Mesenchymal stem cell (in vitro differentiated cells and primary cell): ENCODE data around the gene ADAMTS10.

Experiments used
- DNase-seq: peaks from one replicate; pipeline ENCODE4 v3.0.0-alpha.2; 2013
- H2AFZ ChIP-seq: one replicate; pipeline ENCODE4 v1.6.1; 2013; ENCODE audit warnings: low read depth, mild to moderate bottlenecking, control low read depth, inconsistent platforms, low read length, moderate library complexity
- H2AK5ac ChIP-seq: 2 replicates; pipeline ENCODE4 v1.6.1; 2013; ENCODE audit warnings: low read length, moderate library complexity, mild to moderate bottlenecking, inconsistent platforms; ENCODE audit not compliant: severe bottlenecking
- H2BK120ac ChIP-seq: one replicate; pipeline ENCODE4 v1.6.1; 2013; ENCODE audit warnings: low read depth, mild to moderate bottlenecking, inconsistent platforms, low read length, moderate library complexity
- H2BK12ac ChIP-seq, 2 experiments: one replicate each; pipeline ENCODE4 v1.6.1; 2013; ENCODE audit warnings: inconsistent platforms in 2 of 2, low read length in 2 of 2, mild to moderate bottlenecking in 2 of 2, moderate library complexity in 2 of 2, control low read depth in 1 of 2
- H2BK15ac ChIP-seq: one replicate; pipeline ENCODE4 v1.6.1; 2013; ENCODE audit warnings: mild to moderate bottlenecking, low read depth, inconsistent platforms; ENCODE audit not compliant: poor library complexity, severe bottlenecking
- H2BK5ac ChIP-seq: 2 replicates; pipeline ENCODE4 v1.6.1; 2013; ENCODE audit warnings: low read depth, mild to moderate bottlenecking, low read length, control low read depth, inconsistent platforms; ENCODE audit not compliant: poor library complexity, severe bottlenecking
- H3K14ac ChIP-seq, 2 experiments: one replicate each; pipeline ENCODE4 v1.6.1; 2013; ENCODE audit warnings: inconsistent platforms in 2 of 2, low read length in 2 of 2, control low read depth in 1 of 2, mild to moderate bottlenecking in 1 of 2, moderate library complexity in 1 of 2
- H3K18ac ChIP-seq, 2 experiments: one replicate each; pipeline ENCODE4 v1.6.1; 2013; ENCODE audit warnings: inconsistent platforms in 2 of 2, low read length in 2 of 2, control low read depth in 1 of 2, low read depth in 1 of 2, mild to moderate bottlenecking in 1 of 2
- H3K23ac ChIP-seq, 2 experiments: one replicate each; pipeline ENCODE4 v1.6.1; 2013; ENCODE audit warnings: inconsistent platforms in 2 of 2, low read length in 2 of 2, mild to moderate bottlenecking in 2 of 2, moderate library complexity in 2 of 2, control low read depth in 1 of 2
- H3K27ac ChIP-seq: 2 replicates; pipeline ENCODE4 v1.5.1; 2013; ENCODE audit warnings: mild to moderate bottlenecking, moderate library complexity, low read length, control low read depth, inconsistent platforms; ENCODE audit not compliant: poor library complexity, severe bottlenecking
- H3K27me3 ChIP-seq, 2 experiments: 2 replicates each; pipeline versions ENCODE4 v1.6.1 to v1.7.0; 2013; ENCODE audit warnings: low read length in 2 of 2, mild to moderate bottlenecking in 2 of 2, moderate library complexity in 2 of 2, control low read depth in 1 of 2, inconsistent platforms in 1 of 2; ENCODE audit not compliant: control insufficient read depth in 1 of 2, insufficient read depth in 1 of 2
- H3K36me3 ChIP-seq, 2 experiments: 2 replicates each; pipeline versions ENCODE4 v1.6.1 to v1.7.0; 2013; ENCODE audit warnings: low read length in 2 of 2, control low read depth in 1 of 2, inconsistent platforms in 1 of 2, low read depth in 1 of 2, mild to moderate bottlenecking in 1 of 2; ENCODE audit not compliant: insufficient read depth in 2 of 2, control insufficient read depth in 1 of 2
- H3K4ac ChIP-seq, 2 experiments: one replicate each; pipeline ENCODE4 v1.6.1; 2013; ENCODE audit warnings: inconsistent platforms in 2 of 2, low read length in 2 of 2, mild to moderate bottlenecking in 2 of 2, moderate library complexity in 2 of 2, control low read depth in 1 of 2, low read depth in 1 of 2
- H3K4me1 ChIP-seq: 2 replicates; pipeline ENCODE4 v1.6.1; 2013; ENCODE audit warnings: low read depth, low read length, control low read depth; ENCODE audit not compliant: control insufficient read depth, insufficient read depth
- H3K4me2 ChIP-seq: 2 replicates; pipeline ENCODE4 v1.6.1; 2013; ENCODE audit warnings: low read length, mild to moderate bottlenecking, inconsistent platforms; ENCODE audit not compliant: poor library complexity, severe bottlenecking
- H3K4me3 ChIP-seq, 2 experiments: 2 replicates each; pipeline versions ENCODE4 v1.5.1 to v1.7.0; 2013; ENCODE audit warnings: low read length in 2 of 2, mild to moderate bottlenecking in 2 of 2, control low read depth in 1 of 2, low read depth in 1 of 2; ENCODE audit not compliant: insufficient read depth in 1 of 2
- H3K79me1 ChIP-seq: replicated peaks from 2 replicates; pipeline ENCODE4 v1.6.1; 2013; ENCODE audit warnings: mild to moderate bottlenecking, control low read depth, low read length, inconsistent platforms; ENCODE audit not compliant: poor library complexity, severe bottlenecking
- H3K9ac ChIP-seq: 2 replicates; pipeline ENCODE4 v1.7.0; 2013; ENCODE audit warnings: mild to moderate bottlenecking, low read length, moderate library complexity
- H3K9me3 ChIP-seq: 2 replicates; pipeline ENCODE4 v1.7.0; 2013; ENCODE audit warnings: mild to moderate bottlenecking, low read length; ENCODE audit not compliant: control insufficient read depth
- H4K8ac ChIP-seq: one replicate; pipeline ENCODE4 v1.6.1; 2013; ENCODE audit warnings: inconsistent platforms, mild to moderate bottlenecking, low read length, moderate library complexity
- H4K91ac ChIP-seq: one replicate; pipeline ENCODE4 v1.6.1; 2013; ENCODE audit warnings: mild to moderate bottlenecking, low read length, inconsistent platforms
- WGBS: methylation state at CpG from one replicate; pipeline ENCODE4 v1.1.7; 2013; ENCODE audit warnings: mixed read lengths; 5-methylcytosine and 5-hydroxymethylcytosine counted together

The ADAMTS10 gene

GRCh38 chr19:8654591-8655339 is 44.2 kb upstream of the ADAMTS10 start:
- H3K27ac ChIP-seq, result no peak overlapping the region
- peaks cover 18 to 35% of the 10 kb centered on the region in 2 experiments for H3K27me3 ChIP-seq
- H4K8ac ChIP-seq, result no peak overlapping the region
- 10% methylated on average over 14 of the region's 15 CpGs for WGBS
- H2BK12ac ChIP-seq, result no peak overlapping the region
- no peak overlapping the region for H2AK5ac ChIP-seq
- H2AFZ ChIP-seq, result no peak overlapping the region
- no peaks in the 10 kb centered on the region for H3K79me1 ChIP-seq
- H2BK15ac ChIP-seq, result no peak overlapping the region
- no peak overlapping the region for H4K91ac ChIP-seq
- H3K4me2 ChIP-seq, result peak overlapping the region; percentile 66
- H3K36me3 ChIP-seq, result no peaks in the 10 kb centered on the region
- H2BK5ac ChIP-seq, result no peak overlapping the region
- no peak overlapping the region for H3K18ac ChIP-seq
- peak; percentile 34 for DNase-seq
- no peaks in the 10 kb centered on the region for H3K9me3 ChIP-seq
- peaks cover 4% of the 10 kb centered on the region for H3K4me1 ChIP-seq
- no peak overlapping the region for H2BK120ac ChIP-seq
- H3K14ac ChIP-seq, result no peak overlapping the region
- no peak overlapping the region for H3K9ac ChIP-seq
- no peak overlapping the region for H3K23ac ChIP-seq
- peak overlapping the region in 1 of 2 experiments; percentile 41 for H3K4me3 ChIP-seq
- H3K4ac ChIP-seq, result no peak overlapping the region

GRCh38 chr19:8648240-8648639 is 37.7 kb upstream of the ADAMTS10 start:
- no peak overlapping the region for H2BK15ac ChIP-seq
- no peaks in the 10 kb centered on the region for H3K4me1 ChIP-seq
- H3K9me3 ChIP-seq, result no peaks in the 10 kb centered on the region
- H3K9ac ChIP-seq, result no peak overlapping the region
- DNase-seq, result no peak
- no peak overlapping the region for H3K27ac ChIP-seq
- peaks cover 7 to 29% of the 10 kb centered on the region in 2 experiments for H3K27me3 ChIP-seq
- no peak overlapping the region for H4K91ac ChIP-seq
- no peaks in the 10 kb centered on the region for H3K79me1 ChIP-seq
- no peak overlapping the region for H3K14ac ChIP-seq
- no peak overlapping the region for H4K8ac ChIP-seq
- no peak overlapping the region for H3K4me3 ChIP-seq
- WGBS, result 84% methylated on average over 5 of the region's 6 CpGs
- H3K4ac ChIP-seq, result no peak overlapping the region
- no peak overlapping the region for H3K4me2 ChIP-seq
- no peak overlapping the region for H2AK5ac ChIP-seq
- H2BK5ac ChIP-seq, result no peak overlapping the region
- H2AFZ ChIP-seq, result no peak overlapping the region
- no peak overlapping the region for H2BK12ac ChIP-seq
- no peak overlapping the region for H2BK120ac ChIP-seq
- no peaks in the 10 kb centered on the region for H3K36me3 ChIP-seq
- H3K18ac ChIP-seq, result no peak overlapping the region
- no peak overlapping the region for H3K23ac ChIP-seq

GRCh38 chr19:8643860-8644653 is 33.5 kb upstream of the ADAMTS10 start:
- Histone ChIP-seq H3K79me1 (no peaks in the 10 kb centered on the region), H2BK120ac (no peak overlapping the region), H3K4me1 (peaks cover 6% of the 10 kb centered on the region), H3K4me2 (no peak overlapping the region), H3K23ac (no peak overlapping the region), H3K27me3 (peaks cover 11 to 32% of the 10 kb centered on the region in 2 experiments), H2BK5ac (no peak overlapping the region), H2BK12ac (no peak overlapping the region), H3K14ac (no peak overlapping the region), H3K9ac (no peak overlapping the region), H3K4me3 (no peak overlapping the region), H2AK5ac (no peak overlapping the region), H3K18ac (no peak overlapping the region), H4K8ac (no peak overlapping the region), H3K9me3 (peaks cover 5% of the 10 kb centered on the region), H2AFZ (no peak overlapping the region), H2BK15ac (no peak overlapping the region), H4K91ac (no peak overlapping the region), H3K36me3 (no peaks in the 10 kb centered on the region), H3K4ac (no peak overlapping the region), H3K27ac (no peak overlapping the region)
- DNase-seq, result no peak
- WGBS, result 52% methylated on average over 7 of the region's 7 CpGs

GRCh38 chr19:8642561-8642960 is 32.0 kb upstream of the ADAMTS10 start:
- no peak overlapping the region for H3K14ac ChIP-seq
- H3K27ac ChIP-seq, result no peak overlapping the region
- WGBS, result 79% methylated on average over 3 of the region's 5 CpGs
- peaks cover 15% of the 10 kb centered on the region for H3K4me1 ChIP-seq
- no peaks in the 10 kb centered on the region for H3K79me1 ChIP-seq
- no peak overlapping the region for H4K91ac ChIP-seq
- H2BK12ac ChIP-seq, result no peak overlapping the region
- H3K36me3 ChIP-seq, result no peaks in the 10 kb centered on the region
- no peak overlapping the region for H2BK120ac ChIP-seq
- H3K9me3 ChIP-seq, result peaks cover 5% of the 10 kb centered on the region
- peaks cover 11 to 35% of the 10 kb centered on the region in 2 experiments for H3K27me3 ChIP-seq
- no peak overlapping the region for H3K9ac ChIP-seq
- peak overlapping the region in 1 of 2 experiments; percentile 36 for H3K23ac ChIP-seq
- no peak overlapping the region for H3K4me3 ChIP-seq
- DNase-seq, result no peak
- no peak overlapping the region for H2BK5ac ChIP-seq
- H3K4ac ChIP-seq, result no peak overlapping the region
- H2BK15ac ChIP-seq, result no peak overlapping the region
- no peak overlapping the region for H3K18ac ChIP-seq
- H2AK5ac ChIP-seq, result no peak overlapping the region
- no peak overlapping the region for H4K8ac ChIP-seq
- H2AFZ ChIP-seq, result no peak overlapping the region
- no peak overlapping the region for H3K4me2 ChIP-seq
